PC-9 (cell line): ENCODE measurements around the gene TAF11. TPM values are rescaled to one million over a fixed set of nuclear protein-coding genes. Genes with fewer than 3 reads are reported as not detected.
"Not testable (repeated sequence)": the region's sequence is repeated elsewhere in the genome, so short reads cannot be mapped to it uniquely, and the experiment has no call there.

ENCODE experiments used
- BruUV-seq: library from RNA; stranded (reverse); fragments of 400-500 nt; replicated peaks from 2 replicates; lab custom pipeline; 2021; lab: Mats Ljungman, UMichigan
- CTCF ChIA-PET: fragments of 300-600 bp; sonication (Branson Sonifier 250); formaldehyde crosslinking; loops from one replicate; lab custom pipeline; 2022; ENCODE audit warnings: antibody characterized with exemption; lab: Charles Lee
- POLR2A ChIA-PET: fragments of 300-600 bp; sonication (Branson Sonifier 250); formaldehyde crosslinking; loops from one replicate; lab custom pipeline; 2022; ENCODE audit warnings: antibody characterized with exemption; ENCODE audit not compliant: unreplicated experiment; lab: Charles Lee
- DNase-seq, 2 experiments: peaks; one replicate each; pipeline versions ENCODE4 v3.0.0 to v3.0.0-alpha.2; 2015 to 2022; ENCODE audit warnings: mixed read lengths in 1 of 2
- H2AFZ ChIP-seq: fragments of 200-600 bp; sonication (generic); 2 replicates; pipeline ENCODE4 v1.8.1; 2017; ENCODE audit warnings: antibody characterized with exemption
- H3F3A ChIP-seq: fragments of 200-600 bp; sonication (generic); 2 replicates; pipeline ENCODE4 v1.8.1; 2017; ENCODE audit warnings: antibody characterized with exemption, mild to moderate bottlenecking, low read depth; ENCODE audit not compliant: insufficient read depth
- H3K27ac ChIP-seq: fragments of 200-600 bp; sonication (generic); 2 replicates; pipeline ENCODE4 v1.6.1; 2016; ENCODE audit warnings: mixed run types
- H3K27me3 ChIP-seq: fragments of 200-600 bp; sonication (generic); 2 replicates; pipeline ENCODE4 v1.6.1; 2016; ENCODE audit warnings: low read depth, mixed run types; ENCODE audit not compliant: insufficient read depth
- H3K36me3 ChIP-seq: fragments of 200-600 bp; sonication (generic); 2 replicates; pipeline ENCODE4 v1.6.1; 2016; ENCODE audit warnings: low read depth, mixed run types
- H3K4me1 ChIP-seq: fragments of 200-600 bp; sonication (generic); replicated peaks from 2 replicates; pipeline ENCODE4 v1.6.1; 2016; ENCODE audit warnings: mixed run types; ENCODE audit not compliant: insufficient read depth
- H3K4me2 ChIP-seq: fragments of 200-600 bp; sonication (generic); 2 replicates; pipeline ENCODE4 v1.6.1; 2017; ENCODE audit warnings: mixed run types
- H3K4me3 ChIP-seq: fragments of 200-600 bp; sonication (generic); 2 replicates; pipeline ENCODE4 v1.6.1; 2016; ENCODE audit warnings: mixed run types
- H3K79me2 ChIP-seq: fragments of 200-600 bp; sonication (generic); 2 replicates; pipeline ENCODE4 v1.6.1; 2017; ENCODE audit warnings: low read depth, mixed run types
- H3K9me2 ChIP-seq: fragments of 200-600 bp; sonication (generic); 2 replicates; pipeline ENCODE4 v1.8.1; 2017; ENCODE audit warnings: mild to moderate bottlenecking; ENCODE audit not compliant: insufficient read depth
- H3K9me3 ChIP-seq: fragments of 200-600 bp; sonication (generic); 2 replicates; pipeline ENCODE4 v1.8.1; 2016; ENCODE audit warnings: low read depth; ENCODE audit not compliant: insufficient read depth
- H4K20me1 ChIP-seq: fragments of 200-600 bp; sonication (generic); 2 replicates; pipeline ENCODE4 v1.8.1; 2017; ENCODE audit not compliant: insufficient read depth
- CTCF ChIP-seq: fragments of 200-600 bp; sonication (generic); conservative IDR thresholded peaks from 2 replicates; pipeline ENCODE4 v1.6.1; 2017; ENCODE audit warnings: mixed run types, antibody characterized with exemption, mild to moderate bottlenecking, moderate library complexity
- EZH2 ChIP-seq: fragments of 200-600 bp; sonication (generic); IDR thresholded peaks from 2 replicates; pipeline ENCODE4 v1.8.0; 2017; ENCODE audit warnings: antibody characterized with exemption, low read depth
- intact Hi-C: fragments of 100-400 bp; cut with micrococcal nuclease; formaldehyde crosslinking; loops from one replicate; pipeline ENCODE4 v1.10.0; 2022; ENCODE audit not compliant: unreplicated experiment
- total RNA-seq: library from RNA; stranded (reverse); gene quantifications from 2 replicates; pipeline ENCODE4 v1.2.3, GENCODE V29; 2021

The TAF11 gene
- total RNA-seq, 1 experiment from 2014 or later = 27.2 TPM

GRCh38 chr6:34884996-34885395 lies 2.8 kb downstream of the TAF11 start:
- peaks cover 52% of the 10 kb centered on the region for H3K79me2 ChIP-seq
- H3K4me3 ChIP-seq = no peak overlapping the region
- H3K27me3 ChIP-seq = no peaks in the 10 kb centered on the region
- H3K9me3 ChIP-seq = no peaks in the 10 kb centered on the region
- H3K36me3 ChIP-seq = no peaks in the 10 kb centered on the region
- no peak overlapping the region for H2AFZ ChIP-seq
- H4K20me1 ChIP-seq = peaks cover 16% of the 10 kb centered on the region
- no peak overlapping the region for H3K27ac ChIP-seq
- peaks cover 26% of the 10 kb centered on the region for H3F3A ChIP-seq
- BruUV-seq = no TSS peak
- intact Hi-C loops = no loop called here
- TF ChIP-seq CTCF (no peak), EZH2 (no peak)
- DNase-seq = no peak
- POLR2A ChIA-PET = interaction anchor here (0.6 kb wide), 1 partner anchor 16 kb away, joined by 4 read pairs; no protein-coding TSS in a partner anchor
- CTCF ChIA-PET = no interaction called here
- H3K4me2 ChIP-seq = no peak overlapping the region
- peaks cover 7% of the 10 kb centered on the region for H3K4me1 ChIP-seq
- no peaks in the 10 kb centered on the region for H3K9me2 ChIP-seq

- Histone ChIP-seq H4K20me1 (peaks cover 16% of the 10 kb centered on the region), H3F3A (peaks cover 26% of the 10 kb centered on the region), H3K79me2 (peaks cover 46% of the 10 kb centered on the region)
- CTCF ChIA-PET, H3K27me3 ChIP-seq, intact Hi-C loops, BruUV-seq, H3K4me3 ChIP-seq, DNase-seq, H3K36me3 ChIP-seq, H3K9me3 ChIP-seq, H3K4me1 ChIP-seq, H3K27ac ChIP-seq, H3K4me2 ChIP-seq, H3K9me2 ChIP-seq, H2AFZ ChIP-seq: not testable (repeated sequence)
- POLR2A ChIA-PET = interaction anchor here (0.7 kb wide), 1 partner anchor 66 kb away, joined by 3 read pairs; no protein-coding TSS in a partner anchor
Measured at GRCh38 chr6:34884073-34884472, 3.8 kb downstream of the TAF11 start.

GRCh38 chr6:34877869-34878485 lies 9.9 kb downstream of the TAF11 start:
- Histone ChIP-seq H3K4me2 (no peak overlapping the region), H3K79me2 (peaks cover under 1% of the 10 kb centered on the region; the same call in 1 of the 2 replicates), H3K27ac (no peak overlapping the region), H4K20me1 (0 out of 2 replicates have a peak, but pooled peaks cover 3% of the 10 kb centered on the region), H3K9me2 (no peaks in the 10 kb centered on the region), H2AFZ (no peak overlapping the region), H3K36me3 (peaks cover 15% of the 10 kb centered on the region), H3K4me3 (no peak overlapping the region), H3K4me1 (no peaks in the 10 kb centered on the region), H3K27me3 (no peaks in the 10 kb centered on the region), H3K9me3 (no peaks in the 10 kb centered on the region), H3F3A (peaks cover 21% of the 10 kb centered on the region; the same call in 1 of the 2 replicates)
- intact Hi-C loops = loop anchor here (10.0 kb wide), 1 partner anchor 267 kb away; the partner anchor contains the start of gene TCP11
- CTCF ChIA-PET = no interaction called here
- DNase-seq = no peak
- POLR2A ChIA-PET = no interaction called here
- TF ChIP-seq EZH2 (no peak), CTCF (no peak)
- no TSS peak for BruUV-seq
